Measurements from ENCODE around the gene TM7SF3.

- TF ChIP-seq CTCF (IDR thresholded peaks at IDR 0.05): no peak
- no peak for TF ChIP-seq POLR2A (IDR thresholded peaks at IDR 0.05)
- TF ChIP-seq POLR2AphosphoS5 (IDR thresholded peaks at IDR 0.05): no peak
These were observed 34.5 kb downstream of the TM7SF3 start for GRCh38 chr12:26979733-26980132.

Measured in breast epithelium (tissue), 3 donors.